HG03442 (cell line): ENCODE measurements around the gene PIR.

ENCODE experiments used
- ATAC-seq: cut with Tn5 transposase; IDR thresholded peaks from one replicate; pipeline ENCODE4 v1.9.1; 2021; ENCODE audit warnings: mild to moderate bottlenecking, moderate library complexity; ENCODE audit not compliant: unreplicated experiment

Gene PIR

DNA sequence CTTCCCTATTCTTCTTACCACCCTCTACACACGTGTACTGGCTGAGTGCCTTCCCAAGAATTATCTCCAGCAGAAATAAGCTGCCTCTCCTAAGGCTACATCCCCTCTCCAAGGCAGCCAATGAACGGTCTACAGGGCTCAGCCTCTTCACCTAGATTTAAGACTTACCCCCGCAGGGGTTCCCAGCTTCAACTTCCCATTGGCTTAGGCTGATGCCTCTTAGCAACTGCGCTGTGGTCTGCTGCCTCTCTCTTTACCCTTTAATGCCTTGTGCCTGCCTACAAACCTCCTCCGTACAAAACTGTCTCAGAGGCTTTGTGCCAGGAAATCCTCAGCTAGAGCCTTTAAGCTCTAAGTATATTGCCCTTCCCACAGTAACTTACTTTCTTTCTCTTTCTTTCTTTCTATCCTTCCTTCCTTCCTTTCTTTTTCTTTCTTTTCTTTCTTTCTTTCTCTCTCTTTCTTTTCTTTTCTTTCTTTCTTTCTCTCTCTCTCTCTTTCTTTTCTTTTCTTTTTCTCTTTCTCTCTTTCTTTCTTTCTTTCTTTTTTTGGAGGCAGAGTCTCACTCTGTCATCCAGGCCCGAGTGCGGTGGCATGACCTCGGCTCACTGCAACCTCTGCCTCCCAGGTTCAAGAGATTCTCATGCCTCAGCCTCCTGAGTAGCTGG lies 142.7 kb downstream of the PIR start:
- no peak for ATAC-seq

DNA sequence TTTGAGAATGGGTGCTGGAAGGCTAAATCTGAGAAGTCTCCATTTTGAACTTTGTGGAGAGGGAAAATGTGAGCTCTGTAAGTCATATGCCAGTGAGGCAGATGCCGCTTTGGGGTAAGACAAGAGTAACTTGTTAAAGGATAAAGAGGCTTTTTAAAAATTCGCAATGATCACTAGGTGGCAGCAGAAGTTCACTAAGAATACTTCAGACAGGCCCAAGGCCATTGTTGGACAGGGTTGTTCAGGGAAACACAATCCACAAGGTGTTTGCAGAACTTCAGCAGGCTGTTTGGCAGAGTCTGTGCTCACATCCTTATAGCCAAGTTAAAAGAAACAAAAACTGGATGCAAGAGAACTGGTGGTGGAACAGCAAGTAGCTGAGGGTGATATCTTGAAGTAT lies 144.1 kb downstream of the PIR start:
- no peak for ATAC-seq

DNA sequence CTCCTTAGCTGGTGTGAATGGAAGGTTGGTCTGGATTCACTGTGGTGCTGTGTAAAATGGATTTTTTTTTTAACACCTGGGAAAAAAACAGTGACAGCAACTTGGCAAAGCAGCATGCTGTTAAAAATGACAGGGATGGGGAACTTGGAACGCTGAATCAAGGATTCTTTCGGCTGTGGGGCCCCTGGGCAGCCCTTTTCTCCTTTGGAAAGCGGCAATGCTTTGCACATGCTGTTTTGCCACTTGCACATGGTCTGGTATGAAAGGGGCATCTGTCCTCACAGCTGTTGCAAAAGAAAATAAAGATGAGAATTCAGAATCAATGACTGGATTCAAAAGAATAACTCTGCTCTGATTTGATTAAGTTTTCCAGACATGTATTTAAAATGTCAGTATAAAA lies 147.2 kb downstream of the PIR start:
- ATAC-seq: no peak

DNA sequence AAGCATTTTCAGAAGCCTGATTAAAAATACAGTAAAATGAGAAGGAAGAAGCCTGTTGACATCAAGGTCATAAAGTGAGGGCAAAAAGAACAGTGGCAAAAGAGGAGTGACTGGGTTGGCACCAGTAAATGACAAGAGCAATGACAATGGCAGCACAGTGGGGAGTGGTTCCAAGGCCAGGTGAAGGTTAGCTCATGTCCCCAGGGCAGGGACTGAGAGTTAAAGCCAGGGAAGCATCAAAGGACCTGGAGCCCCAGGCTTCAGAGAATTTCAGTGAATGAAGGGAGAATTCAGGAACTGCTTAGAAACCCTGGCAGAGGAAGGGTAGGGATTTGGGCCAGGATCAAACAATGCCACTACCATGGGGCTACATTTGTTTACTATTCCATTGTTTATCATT lies 149.0 kb downstream of the PIR start:
- no peak for ATAC-seq

DNA sequence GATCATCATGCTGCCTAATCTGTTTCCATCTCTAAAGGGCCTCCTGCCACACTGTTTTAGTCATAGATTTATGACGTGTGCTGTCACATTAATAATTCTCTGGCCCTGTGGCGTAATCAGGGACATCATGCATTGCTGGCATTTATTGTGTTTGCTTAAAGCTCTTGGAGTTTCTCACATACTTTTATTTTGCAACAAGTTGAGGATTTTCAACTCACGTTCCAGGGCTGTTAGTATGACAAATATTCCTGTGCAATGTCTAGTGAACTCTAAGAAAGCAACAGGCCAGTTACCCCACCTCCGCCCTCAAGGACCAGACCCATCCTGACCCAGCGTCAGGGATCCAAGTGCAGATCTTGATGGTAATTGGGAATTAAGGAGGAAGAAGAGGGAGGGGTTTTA lies 150.1 kb downstream of the PIR start:
- no peak for ATAC-seq

DNA sequence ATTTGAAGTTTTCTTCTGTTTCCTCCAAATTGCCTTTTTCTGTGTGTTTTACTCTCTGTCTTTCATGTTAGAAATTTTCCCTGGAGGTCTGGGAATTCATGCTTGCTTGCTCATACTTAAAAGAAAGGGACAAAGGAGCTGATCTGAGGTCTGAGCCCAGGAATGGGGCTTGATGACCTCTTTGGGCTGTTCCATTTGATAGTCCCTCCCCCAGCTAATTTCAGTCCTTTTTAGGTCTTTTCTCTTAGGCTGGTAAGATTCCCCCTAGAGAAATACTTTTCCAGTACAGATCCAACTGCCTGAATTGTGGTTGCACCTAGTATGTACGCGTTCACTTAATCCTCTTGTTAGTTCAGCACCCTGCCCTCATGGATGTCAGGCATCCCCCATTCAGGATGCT lies 152.3 kb downstream of the PIR start:
- ATAC-seq: no peak

DNA sequence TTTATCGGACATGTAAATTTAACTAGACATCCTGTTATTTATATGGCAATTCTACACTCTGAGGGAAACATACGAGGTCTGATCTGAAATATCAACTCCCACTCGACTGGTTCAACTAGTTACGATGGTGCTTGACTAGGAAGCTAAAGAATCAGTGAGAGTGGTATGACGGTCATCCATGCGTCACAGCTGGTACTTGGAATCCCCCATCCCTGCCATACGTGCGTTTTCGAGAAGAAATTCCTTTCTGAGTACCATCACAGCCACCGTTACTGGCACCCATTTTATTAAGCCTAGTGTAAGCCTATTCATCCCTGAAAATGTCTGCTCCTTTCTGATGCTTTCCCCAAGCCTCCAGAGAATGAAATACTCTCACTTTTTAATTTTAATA lies 157.1 kb downstream of the PIR start:
- no peak for ATAC-seq

DNA sequence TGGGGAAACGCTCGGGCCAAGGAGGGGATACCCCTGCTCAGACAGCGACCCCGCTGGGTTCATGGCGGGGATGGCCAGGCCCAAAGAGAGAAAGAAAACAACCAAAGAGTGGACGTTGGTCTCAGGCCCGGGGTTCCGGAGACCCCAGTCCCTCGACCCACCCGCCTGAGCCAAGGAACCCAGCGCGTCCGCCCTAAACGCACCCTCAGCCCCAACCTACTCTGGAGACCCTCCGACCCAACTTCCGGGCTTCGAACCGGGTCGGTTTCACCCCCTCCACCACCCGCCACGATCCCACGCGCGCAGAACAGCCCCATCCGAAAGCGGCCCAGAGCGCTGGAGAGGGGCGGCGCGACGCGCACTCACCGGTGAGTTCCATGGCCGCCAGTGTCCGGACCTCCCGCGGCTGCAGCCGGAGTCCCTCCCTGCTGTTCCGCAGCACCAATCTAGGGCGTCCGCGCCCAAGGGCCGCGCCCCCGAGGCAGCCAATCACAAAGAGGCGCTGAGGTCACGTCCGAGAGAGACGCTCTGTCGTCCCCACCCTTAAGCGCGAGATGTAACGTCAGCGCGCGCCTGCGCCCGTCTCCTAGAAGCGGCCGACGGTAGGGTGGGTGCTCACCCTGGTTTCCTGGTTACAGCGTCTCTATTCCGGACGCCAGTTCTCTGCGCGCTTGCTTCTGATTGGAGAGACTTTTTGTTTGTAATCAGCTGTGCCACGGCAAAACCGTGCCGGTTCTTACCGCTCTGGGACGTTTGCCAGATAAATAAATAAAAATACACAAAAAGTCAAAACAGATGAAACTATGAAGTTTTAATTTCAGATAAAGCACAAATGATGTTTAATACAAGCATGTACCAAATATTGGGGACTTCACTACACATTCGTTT lies 157.8 kb downstream of the PIR start, which contains the start of gene PIGA:
Gene PIGA, minus strand, starts transcription at position 389 of the 888 bp plus-strand sequence. CDS start 3,593 bp downstream, outside the sequence.
- peak; percentile 98 for ATAC-seq
